Astrocyte (in vitro differentiated cells and primary cell): Measurements from ENCODE around the gene GLRA2.

Source experiments
- EZH2 ChIP-seq: IDR thresholded peaks from 2 replicates; pipeline ENCODE4 v1.6.1; 2012; ENCODE audit warnings: mild to moderate bottlenecking, low read length, inconsistent platforms; ENCODE audit not compliant: insufficient read depth
- TF ChIP-seq, protein P1 (sequence below): IDR thresholded peaks from 2 replicates; pipeline ENCODE4 v1.5.1; 2011; ENCODE audit warnings: low read depth, mild to moderate bottlenecking, inconsistent platforms, low read length, moderate library complexity; ENCODE audit not compliant: insufficient read depth

DNA sequence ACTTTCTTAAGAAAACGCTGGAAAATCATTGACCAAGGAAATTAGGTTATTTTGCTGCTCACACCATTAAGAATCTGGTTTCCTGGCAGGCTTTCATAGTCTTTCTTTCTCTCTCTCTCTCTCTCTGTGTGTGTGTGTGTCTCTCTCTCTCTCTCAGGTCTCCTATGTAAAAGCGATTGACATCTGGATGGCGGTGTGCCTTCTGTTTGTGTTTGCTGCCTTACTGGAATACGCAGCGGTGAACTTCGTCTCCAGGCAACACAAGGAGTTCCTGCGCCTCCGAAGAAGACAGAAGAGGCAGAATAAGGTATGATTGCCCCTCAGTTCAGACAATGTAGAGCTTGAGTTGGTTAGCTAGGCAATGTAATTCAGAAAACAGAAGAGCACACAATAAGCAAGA is 161.2 kb downstream of the GLRA2 start:
- TF ChIP-seq, protein P1, sequence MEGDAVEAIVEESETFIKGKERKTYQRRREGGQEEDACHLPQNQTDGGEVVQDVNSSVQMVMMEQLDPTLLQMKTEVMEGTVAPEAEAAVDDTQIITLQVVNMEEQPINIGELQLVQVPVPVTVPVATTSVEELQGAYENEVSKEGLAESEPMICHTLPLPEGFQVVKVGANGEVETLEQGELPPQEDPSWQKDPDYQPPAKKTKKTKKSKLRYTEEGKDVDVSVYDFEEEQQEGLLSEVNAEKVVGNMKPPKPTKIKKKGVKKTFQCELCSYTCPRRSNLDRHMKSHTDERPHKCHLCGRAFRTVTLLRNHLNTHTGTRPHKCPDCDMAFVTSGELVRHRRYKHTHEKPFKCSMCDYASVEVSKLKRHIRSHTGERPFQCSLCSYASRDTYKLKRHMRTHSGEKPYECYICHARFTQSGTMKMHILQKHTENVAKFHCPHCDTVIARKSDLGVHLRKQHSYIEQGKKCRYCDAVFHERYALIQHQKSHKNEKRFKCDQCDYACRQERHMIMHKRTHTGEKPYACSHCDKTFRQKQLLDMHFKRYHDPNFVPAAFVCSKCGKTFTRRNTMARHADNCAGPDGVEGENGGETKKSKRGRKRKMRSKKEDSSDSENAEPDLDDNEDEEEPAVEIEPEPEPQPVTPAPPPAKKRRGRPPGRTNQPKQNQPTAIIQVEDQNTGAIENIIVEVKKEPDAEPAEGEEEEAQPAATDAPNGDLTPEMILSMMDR: no peak
- no peak for TF ChIP-seq EZH2
